GM12892 (cell line): Measurements from ENCODE around the gene TPST1.

Experiments used
- POLR2A ChIP-seq: IDR thresholded peaks from 2 replicates; pipeline ENCODE4 v1.6.1; 2011; ENCODE audit warnings: low read depth, low read length, control low read depth
- TAF1 ChIP-seq: IDR thresholded peaks from 2 replicates; pipeline ENCODE4 v1.6.1; 2011; ENCODE audit warnings: low read depth, mild to moderate bottlenecking, control low read depth, low read length, borderline replicate concordance

- TF ChIP-seq POLR2A (no peak), TAF1 (no peak)
These were observed 126.7 kb downstream of the TPST1 start for GRCh38 chr7:66331883-66332282.
